Measurements from ENCODE around the gene CORIN. TPM values are rescaled to one million over a fixed set of nuclear protein-coding genes. Genes with fewer than 3 reads are reported as not detected.
"Not testable (repeated sequence)": the region's sequence is repeated elsewhere in the genome, so short reads cannot be mapped to it uniquely, and the experiment has no call there.

Gene CORIN
- polyA plus RNA-seq, 1 donor, result 0.83 TPM

DNA sequence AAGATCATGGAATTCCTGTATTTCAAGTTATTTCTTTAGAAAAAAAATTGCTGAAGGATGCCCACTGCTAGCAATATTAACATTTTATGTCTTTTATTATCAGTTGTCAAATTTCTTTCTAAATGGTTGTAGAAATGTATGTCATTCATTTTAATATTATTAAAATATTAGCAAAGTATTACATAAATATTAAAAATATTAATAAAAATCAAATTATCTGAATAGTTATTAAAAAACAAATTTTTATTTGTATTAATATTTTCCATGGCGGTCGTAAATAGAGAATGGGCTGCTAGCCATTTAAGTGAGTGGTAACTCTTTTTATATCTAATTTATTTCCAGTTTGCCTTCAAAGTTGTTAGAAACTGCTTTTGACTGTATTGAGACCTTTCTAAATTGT is 280.6 kb downstream of the CORIN start:
- no peak for DNase-seq

GRCh38 chr4:47555920-47556319 is 281.9 kb downstream of the CORIN start:
- not testable (repeated sequence) for DNase-seq

- no peak for DNase-seq
Observed at GRCh38 chr4:47553329-47554125, 284.3 kb downstream of the CORIN start.

DNA sequence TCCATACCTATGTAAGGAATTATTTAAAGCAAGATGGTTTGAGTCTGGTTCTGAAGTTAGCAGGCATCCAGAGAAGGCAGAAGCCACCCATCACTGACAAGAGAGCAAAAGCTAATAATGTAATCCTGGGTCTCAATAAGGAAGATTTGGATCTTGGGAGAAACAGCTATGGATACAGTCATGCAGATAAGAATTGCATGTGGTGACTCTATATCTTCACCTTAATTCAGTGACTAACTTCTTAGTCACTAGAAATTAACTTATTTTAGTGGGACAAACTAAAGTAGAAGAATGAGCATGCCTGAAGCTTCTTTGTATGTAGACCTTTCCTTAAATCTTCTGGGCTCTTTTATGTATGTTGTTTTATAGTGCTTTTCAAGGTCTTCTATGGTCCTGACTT is 286.2 kb downstream of the CORIN start:
- no peak for DNase-seq

GRCh38 chr4:47550899-47551548 is 286.8 kb downstream of the CORIN start:
- no peak for DNase-seq

GRCh38 chr4:47550357-47550756 is 287.5 kb downstream of the CORIN start:
- not testable (repeated sequence) for DNase-seq

Other genes starting within 250 kb of the CORIN start
- 8.4 TPM for gene NFXL1, start 76.5 kb upstream of the CORIN start, polyA plus RNA-seq (ENCODE audit: insufficient read length)
- gene CNGA1, start 178.6 kb upstream of the CORIN start, polyA plus RNA-seq (ENCODE audit: insufficient read length), result 0.23 TPM
- gene NIPAL1, start 178.7 kb upstream of the CORIN start, polyA plus RNA-seq (ENCODE audit: insufficient read length), result 3.1 TPM